ENCODE data around the gene OLFM1. TPM values are rescaled to one million over a fixed set of nuclear protein-coding genes. Genes with fewer than 3 reads are reported as not detected.
"Not testable (repeated sequence)": the region's sequence is repeated elsewhere in the genome, so short reads cannot be mapped to it uniquely, and the experiment has no call there.

Gene OLFM1
- total RNA-seq, 1 experiment from 2014 or later: 32.0 TPM

DNA sequence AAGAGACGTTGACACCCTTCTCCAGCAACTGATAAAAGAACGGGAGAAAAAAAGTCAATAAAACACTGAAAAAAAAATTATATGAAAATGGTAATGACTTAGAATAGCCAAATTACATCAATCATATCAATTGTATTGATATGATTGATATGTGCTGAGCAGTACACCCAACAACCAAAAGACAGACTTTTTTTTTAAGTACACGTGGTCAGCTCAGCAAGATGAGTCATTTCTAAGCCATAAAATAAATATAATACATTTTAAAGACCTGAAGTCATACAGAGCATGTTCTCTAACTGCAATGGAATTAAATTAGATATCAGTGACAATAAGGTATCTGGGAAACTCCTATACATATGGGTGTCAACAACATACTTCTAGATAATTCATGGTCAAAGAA is 30.9 kb upstream of the OLFM1 start:
- no peak for DNase-seq (ENCODE audit: extremely low read depth, low read depth)

DNA sequence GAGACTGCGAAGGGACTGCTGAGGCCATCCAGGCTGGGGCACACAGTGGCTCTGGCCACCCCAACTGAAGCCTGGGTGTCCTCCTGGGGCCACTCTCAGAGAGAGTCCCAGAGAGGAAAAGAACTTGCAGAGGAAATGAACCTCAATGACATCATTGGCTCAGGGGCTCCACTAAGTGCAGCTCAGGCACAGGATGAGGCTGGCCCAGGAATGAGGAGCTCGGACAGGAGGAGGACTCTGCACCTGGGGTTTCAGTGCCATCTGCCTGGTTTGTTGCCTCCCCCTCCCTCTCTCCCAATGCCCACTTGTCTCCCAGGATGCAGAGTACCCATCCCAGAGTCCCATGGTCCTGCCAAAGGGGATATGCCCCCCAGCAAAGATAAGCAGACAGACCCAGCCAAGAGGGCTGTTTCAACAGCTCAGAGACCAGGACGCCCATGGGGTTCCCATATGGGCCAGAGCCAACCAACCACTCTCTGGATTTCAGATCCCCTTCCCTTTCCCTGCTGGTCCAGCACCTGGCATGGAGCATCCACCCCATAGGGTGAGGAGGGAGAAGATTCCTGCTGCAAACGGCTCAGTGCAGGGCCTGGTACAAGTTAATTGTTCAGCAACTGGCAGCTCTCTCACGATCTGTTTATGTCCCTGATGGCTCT is 26.9 kb upstream of the OLFM1 start:
- no peak for DNase-seq (ENCODE audit: extremely low read depth, low read depth)

DNA sequence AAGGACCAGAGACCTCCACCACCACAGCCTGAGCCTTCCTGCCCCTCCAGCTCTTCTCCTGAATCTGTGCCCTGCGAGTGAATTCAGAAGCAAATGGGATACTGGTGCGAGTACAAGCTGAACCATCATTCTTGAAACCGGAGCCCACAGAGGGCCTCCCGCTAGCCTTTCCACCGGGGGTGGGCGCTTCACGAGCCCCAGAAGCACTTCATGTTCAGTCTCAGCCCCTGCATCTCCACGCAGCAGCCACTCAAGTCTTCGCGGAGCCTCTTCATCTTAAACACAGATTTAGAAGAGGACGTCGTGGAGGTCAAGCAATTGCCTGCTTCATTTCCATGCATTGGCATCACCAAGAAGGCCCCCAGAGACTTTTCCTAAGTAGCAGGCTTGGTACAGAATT is 26.0 kb upstream of the OLFM1 start:
- DNase-seq (ENCODE audit: extremely low read depth, low read depth): no peak

DNA sequence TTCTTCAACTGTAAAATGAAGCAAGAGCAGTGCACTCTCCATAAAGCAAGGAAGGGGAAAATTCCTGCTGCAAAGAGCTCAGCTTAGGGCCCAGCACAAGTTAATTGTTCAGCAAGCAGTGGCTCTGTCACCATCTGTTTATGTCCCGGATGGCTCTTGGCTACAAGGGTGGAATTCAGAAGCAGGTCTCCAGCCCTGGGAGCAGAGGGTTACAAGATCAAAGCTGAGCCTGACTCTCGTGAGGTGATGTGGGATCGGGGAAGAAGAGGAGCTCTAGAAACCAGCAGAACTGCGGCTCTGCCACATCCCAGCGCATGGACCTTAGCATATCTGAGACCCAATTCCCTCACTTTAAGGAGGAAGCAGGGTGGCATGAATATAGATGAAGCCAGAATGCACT is 25.2 kb upstream of the OLFM1 start:
- DNase-seq (ENCODE audit: extremely low read depth, low read depth): no peak

DNA sequence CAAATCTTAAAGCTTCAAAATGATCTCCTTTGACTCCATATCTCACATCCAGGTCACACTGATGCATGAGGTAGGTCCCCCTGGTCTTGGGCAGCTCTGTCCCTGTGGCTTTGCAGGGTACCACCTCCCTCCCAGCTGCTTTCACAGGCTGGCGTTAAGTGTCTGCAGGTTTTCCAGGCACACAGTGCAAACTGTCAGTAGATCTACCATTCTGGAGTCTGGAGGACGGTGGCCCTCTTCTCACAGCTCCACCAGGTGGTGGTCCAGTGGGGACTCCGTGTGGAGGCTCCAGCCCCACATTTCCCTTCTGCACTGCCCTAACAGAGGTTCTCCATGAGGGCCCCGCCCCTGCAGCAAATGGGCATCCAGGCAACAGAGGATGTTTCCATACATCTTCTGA is 24.0 kb upstream of the OLFM1 start:
- not testable (repeated sequence) for DNase-seq (ENCODE audit: extremely low read depth, low read depth)

DNA sequence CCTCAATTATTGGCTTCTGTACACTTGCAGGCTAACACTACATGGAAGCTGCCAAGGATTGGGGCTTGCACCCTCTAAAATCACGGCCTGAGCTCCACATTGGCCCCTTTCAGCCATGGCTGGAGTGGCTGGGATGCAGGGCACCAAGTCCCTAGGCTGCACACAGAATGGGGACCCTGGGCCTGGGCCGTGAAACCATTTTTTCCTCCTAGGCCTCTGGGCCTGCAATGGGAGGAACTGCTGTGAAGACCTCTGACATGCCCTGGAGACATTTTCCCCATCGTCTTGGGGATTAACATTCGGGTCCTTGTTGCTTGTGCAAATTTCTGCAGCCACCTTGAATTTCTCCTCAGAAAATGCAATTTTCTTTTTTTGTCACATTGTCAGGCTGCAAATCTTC is 23.6 kb upstream of the OLFM1 start:
- DNase-seq (ENCODE audit: extremely low read depth, low read depth): not testable (repeated sequence)

DNA sequence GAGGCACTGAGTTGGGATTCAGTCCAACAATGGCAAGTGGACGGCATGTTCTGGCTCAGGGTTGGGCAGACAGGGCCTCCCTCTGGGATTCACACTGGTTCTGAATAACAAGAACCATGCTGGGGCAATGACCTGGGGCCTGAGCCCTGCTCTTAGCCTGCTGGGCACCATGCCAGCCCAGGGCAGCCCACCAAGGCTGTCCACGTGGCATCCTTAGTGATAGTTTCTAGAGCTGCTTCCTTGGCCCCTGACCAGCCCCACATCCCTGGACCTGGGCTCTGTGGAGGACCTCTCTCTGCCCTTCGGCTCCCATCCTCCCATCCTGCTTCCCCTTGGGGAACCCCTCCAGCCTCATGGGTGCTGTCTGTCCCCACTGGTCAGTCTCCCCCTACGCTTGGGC is 22.3 kb upstream of the OLFM1 start:
- DNase-seq (ENCODE audit: extremely low read depth, low read depth): no peak

DNA sequence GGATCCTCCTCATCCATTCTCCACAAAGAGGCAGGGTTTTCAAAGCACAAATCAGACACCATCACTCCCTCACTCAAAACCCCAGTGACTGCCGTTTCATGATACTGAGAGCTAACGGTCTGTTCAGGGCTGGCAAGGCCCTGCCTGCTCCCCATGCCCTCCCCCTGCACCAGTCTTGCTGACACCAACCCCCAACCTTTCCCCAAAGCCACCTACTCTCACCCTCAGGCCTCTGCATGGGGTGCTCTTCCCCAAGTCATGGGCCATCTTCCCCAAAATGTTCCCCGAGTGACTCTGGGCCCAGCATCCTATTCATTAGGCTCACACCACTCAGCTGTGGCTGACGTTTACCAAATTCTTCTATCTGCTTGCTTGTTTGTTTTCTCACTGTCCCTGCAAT is 21.7 kb upstream of the OLFM1 start:
- no peak for DNase-seq (ENCODE audit: extremely low read depth, low read depth)

DNA sequence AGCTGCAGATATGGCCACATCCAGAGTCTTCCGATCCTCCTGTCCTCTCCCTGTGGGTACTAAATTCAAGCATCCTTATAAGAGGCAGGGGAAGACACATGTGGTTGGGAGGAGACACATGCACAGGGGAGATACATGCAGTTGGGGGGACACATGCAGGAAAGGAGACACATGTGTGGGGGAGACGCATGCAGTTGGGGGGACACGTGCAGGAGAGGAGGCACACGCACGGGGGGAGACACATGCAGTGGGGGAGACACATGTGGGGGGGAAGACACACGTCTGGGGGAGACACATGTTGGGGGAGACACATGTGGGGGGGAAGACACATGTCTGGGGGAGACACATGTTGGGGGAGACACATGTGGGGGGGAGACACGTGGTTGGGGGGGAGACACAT is 21.2 kb upstream of the OLFM1 start:
- DNase-seq (ENCODE audit: extremely low read depth, low read depth): no peak

DNA sequence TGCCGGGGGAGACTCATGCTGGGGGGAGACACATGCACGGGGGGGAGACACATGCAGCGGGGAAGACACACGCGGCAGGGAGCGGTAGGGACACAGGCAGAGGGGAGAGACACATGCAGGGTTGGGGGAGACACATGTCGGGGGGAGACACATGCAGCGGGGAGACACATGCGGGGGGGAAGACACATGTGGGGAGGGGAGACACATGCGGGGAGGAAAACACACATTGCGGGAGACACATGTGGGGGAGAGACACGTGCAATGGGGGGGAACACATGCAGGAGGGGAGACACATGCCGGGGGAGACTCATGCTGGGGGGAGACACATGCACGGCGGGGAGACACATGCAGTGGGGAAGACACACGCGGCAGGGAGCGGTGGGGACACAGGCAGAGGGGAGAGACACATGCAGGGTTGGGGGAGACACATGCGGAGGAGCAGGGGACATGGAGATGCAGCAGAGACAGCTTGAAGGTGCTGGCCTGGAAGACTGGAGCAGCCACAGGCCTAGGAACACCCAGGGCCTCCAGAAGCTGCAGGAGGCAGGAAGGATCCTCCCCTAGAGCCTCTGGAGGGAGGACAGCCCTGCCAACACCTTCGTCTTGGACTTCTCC is 20.3 kb upstream of the OLFM1 start:
- DNase-seq (ENCODE audit: extremely low read depth, low read depth): no peak

DNA sequence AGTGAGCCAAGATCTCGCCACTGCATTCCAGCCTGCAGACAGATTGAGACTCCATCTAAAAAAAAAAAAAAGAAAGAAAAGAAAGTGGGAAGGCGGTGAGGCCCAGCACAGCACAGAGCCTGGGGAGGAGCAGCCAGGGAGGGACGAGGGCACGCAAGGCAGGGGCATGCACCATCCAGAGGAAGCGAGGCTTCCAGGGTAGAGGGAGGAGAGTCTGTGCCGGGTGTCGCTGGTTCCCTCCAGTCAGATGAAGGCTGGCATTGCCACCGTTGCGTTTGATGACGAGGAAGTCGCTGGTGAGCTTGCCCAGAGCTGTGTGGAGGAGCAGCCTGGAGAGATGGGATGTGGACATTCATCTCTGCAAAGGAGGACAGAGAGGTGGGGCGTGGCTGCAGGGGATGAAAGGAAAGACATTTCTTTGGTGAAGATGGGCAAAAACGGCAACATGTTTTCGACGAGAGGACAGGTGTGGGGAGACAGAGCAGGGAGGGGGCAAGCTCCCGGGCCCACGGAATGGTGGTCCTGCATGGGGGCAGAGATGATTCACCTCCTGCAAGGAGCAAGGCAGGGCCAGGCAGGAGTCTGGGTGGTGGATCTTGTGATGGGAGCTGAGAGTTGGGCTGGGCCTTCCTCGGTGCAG is 18.6 kb upstream of the OLFM1 start:
- no peak for DNase-seq (ENCODE audit: extremely low read depth, low read depth)

DNA sequence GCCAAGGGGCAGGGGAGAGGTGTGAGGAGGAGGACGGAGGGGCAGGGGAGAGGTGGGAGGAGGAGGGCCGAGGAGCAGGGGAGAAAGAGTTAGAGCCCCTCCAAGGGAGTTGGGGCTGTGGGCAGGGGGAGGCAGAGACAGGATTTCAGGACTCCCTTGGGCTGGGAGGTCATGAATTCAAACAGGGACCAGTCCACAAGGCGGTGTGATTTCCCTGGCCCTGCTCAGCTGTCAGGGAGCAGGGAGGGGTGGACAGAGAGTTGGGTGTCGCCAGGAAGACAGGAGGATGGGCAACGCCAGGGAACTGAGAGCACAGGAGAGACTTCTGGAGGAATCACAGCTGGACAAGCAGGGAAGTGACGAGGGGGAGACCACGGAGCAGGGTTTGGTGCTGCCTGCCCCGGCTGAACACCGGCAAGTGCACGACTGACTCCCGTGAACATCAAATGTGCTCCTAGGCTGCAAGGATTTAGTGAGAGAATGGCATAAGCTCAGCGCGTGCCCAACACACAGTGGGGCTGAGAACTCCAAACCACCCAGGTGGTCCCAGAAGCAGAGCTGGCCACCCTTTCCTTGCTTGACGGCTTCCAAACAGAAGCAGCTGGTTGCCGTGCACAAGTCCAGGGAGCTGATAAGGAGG is 17.8 kb upstream of the OLFM1 start:
- no peak for DNase-seq (ENCODE audit: extremely low read depth, low read depth)

DNA sequence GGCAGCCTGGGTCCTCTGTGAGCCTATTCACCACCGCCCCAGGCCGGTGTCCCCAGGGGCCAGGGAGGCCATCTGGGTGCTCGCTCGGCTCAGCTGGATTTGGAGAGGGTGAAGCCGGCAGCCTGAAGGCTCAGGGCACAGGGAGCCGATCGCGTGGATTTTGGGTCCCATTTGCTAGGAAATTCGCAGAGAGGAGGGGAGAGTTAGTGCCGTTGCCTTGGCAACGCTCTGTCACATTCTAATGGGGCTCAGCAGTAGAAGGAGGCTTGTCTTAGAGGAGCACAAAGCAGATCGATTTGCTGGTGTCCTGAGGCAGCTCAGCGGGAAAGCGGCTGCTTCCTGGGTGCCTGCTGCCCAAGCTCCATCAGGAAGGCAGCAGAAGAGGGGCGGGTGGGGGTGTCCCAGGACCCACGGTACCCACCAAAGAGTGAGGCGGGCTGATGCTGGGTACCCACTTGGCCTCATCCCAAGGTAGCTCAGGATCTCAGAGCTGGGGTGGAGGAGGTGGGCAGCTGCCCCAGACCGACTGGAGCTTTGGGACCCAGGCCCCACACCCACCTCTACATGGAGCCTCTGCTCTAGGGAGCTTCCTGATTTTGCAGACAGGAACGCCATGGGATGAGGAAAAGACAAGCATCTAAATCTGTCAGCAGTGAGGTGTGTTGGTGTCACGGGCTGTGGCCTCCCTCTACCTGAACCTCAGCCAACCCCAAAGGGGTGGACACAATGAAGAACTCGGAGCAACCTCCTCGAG is 17.1 kb upstream of the OLFM1 start:
- no peak for DNase-seq (ENCODE audit: extremely low read depth, low read depth)

DNA sequence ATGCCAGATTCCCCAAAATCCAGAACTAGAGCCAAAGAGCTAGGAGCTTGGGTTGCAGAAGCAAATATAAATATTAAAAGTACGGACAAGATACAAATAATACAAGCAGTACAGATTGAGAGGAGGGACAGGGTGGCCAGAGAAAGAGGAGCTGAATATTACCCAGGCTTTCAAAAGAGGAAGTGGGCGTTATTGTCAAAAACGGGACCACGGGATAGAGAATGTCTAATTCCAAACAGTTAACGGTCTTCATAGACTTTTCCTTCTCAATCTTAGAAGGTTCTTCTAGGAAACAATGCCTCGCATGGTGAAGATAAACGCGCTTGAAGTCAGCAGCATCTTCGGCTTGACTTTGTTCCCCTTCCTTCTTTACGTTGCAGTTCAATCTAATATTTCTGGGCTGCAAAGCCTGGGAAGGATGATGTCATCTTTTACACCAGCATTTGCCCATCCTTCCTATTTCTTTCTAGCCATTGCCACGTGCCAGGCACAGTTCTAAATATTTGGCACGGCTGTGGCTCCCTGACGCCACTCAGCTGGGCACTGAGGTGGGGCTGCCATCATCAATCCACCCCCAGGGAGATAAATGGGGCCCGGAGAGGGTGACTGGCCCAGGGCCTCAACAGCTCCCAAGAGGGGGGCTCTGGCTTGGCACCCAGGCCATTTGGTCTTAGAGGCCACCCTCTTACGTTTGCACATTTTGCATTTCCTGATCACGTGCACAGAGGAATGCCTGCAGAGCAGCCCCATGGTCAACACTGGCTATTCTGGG is 16.3 kb upstream of the OLFM1 start:
- no peak for DNase-seq (ENCODE audit: extremely low read depth, low read depth)

DNA sequence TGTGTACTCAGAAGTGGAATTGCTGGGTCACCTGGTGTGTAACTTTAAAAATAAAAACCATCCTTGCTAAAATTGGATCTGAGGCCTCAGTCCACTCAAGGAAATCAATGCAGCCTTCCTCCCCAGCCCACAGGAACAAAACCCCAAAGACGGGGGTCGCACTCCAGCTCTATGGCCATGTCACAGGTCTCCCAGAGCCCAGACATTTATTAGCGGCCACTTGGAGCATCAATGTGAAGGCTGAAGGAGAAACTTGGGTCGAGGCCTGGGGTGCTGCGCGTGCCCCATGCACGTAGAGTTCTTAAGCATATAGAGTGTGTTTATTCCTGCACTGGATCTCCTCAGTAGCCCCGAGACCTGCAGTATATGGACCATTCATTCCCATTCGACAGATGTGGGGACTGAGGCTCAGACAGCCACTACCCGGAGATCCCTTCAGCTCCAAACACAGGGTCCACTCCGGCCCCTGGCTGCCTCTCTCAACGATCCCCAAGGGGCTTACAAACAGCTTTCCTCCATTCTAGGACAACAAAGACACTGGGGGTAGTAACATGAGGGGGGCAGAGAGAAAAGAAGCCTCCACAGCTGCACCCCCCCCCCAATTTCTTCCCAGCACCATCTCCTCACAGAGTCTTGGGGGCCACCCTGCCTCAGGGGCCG is 14.3 kb upstream of the OLFM1 start:
- no peak for DNase-seq (ENCODE audit: extremely low read depth, low read depth)

DNA sequence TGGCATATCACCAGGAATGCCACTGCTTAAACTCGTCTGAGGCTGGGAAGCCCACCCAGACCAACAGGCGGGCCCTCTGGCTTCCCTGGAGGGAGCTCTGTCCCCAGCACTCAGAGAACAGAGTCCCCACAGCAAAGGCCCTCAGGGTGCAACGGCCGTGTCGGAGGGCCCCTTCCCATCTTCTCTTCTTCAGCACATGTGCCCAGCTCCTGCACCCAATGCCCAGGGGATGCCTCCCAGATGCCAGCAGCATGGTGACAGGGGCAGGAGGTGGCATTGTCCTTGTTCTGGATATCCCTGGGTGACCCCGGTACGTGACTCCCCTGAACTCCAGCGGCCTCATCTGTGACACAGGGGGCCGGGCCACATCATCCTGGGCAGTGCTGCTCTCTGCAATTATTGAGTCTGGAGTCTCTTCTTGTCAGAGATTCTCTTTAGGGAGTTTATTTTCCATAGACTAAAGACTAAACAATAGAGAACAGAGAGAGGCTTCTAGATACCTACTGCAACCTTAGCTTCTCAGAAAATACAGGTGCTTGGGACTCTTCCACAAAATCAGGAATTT is 13.6 kb upstream of the OLFM1 start:
- no peak for DNase-seq (ENCODE audit: extremely low read depth, low read depth)

DNA sequence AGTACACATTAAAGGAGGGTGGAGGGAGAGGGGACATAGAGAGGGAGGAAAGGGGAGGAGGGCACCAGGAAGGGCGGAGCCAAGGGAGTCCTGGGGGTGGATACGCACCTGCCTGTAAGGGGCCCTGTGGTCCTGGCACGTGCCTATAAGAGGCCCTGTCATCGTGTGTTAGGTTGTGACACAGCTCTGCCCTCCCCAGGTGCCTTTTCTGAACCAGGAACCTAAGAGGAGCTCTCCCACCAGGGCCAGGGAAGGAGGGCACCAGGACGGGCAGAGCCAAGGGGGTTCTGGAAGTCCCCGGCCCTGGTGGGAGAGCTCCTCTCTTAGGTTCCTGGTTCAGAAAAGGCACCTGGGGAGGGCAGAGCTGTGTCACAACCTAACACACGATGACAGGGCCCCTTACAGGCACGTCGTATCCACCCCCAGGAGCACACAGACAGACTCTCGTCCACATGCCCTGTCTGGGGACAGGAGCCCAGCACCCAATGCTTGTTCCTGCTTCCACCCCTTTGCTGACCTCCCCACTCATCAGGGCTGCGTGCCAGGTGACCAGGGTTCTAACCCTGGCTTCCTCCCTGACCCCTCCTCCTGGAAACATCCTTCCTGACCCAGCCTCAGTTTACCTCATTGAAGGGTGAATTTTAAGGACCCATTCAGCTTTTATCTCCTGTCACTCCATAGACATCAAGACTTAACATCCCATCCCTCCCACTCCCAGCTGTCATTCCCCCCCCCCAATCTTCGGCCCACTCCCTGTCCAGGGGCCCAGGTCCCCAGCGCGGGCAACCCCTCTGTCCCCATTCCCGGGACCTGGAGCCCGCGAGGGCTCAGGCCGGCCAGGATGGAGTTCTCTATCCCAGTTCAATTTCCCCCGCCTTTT is 12.9 kb upstream of the OLFM1 start:
- DNase-seq (ENCODE audit: extremely low read depth, low read depth): no peak

Data from NCI-H460 (cell line).